Erythroblast (primary cell): ENCODE results near the gene TNFRSF14.
A peak's percentile ranks its signal among the peaks of the same experiment; 100 is the strongest.

Source experiments
- DNase-seq, 2 experiments: peaks; one replicate each; lab custom pipeline; 2025; lab: John Stamatoyannopoulos, UW
- GATA1 ChIP-seq: IDR thresholded peaks from 2 replicates; pipeline ENCODE4 v1.6.1; 2011; ENCODE audit warnings: low read depth, mild to moderate bottlenecking, control low read depth, low read length, moderate library complexity
- POLR2A ChIP-seq: IDR thresholded peaks from 2 replicates; pipeline ENCODE4 v1.6.1; 2011; ENCODE audit warnings: mild to moderate bottlenecking, low read length

The TNFRSF14 gene

DNA sequence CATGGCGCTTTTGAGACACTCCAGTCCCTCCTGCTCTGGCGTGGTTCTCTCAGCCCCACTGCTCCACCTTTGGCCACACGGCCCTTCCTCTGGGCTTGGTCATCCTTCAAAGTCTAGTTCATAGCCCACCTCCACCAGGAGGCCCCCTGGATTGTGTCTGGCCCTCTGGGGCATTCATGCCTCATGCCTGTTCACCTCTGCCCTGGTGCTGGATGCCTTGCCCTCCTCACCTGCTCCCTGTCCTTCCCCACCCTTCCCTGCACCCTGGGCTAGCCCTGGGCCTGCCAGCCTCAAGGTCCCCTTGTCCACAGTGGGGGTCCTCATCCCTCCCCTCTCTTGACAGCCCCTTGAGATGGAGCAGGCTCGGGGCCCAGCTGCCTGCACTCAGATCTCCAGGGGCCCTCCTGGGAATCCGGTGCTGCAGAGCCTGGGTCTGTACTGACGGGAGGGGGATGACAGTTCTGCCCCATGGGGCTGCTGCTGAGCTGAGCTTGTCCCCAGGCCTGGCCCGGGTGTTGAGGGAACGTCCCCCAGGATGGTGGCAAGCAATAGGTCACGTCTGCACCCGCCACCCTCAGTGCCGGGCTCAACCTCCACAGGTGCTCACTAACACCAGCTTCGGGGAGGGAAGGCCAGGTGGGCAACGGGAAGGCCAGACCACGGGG lies 48.8 kb downstream of the TNFRSF14 start:
- DNase-seq, result no peak
- TF ChIP-seq POLR2A (no peak), GATA1 (no peak)

DNA sequence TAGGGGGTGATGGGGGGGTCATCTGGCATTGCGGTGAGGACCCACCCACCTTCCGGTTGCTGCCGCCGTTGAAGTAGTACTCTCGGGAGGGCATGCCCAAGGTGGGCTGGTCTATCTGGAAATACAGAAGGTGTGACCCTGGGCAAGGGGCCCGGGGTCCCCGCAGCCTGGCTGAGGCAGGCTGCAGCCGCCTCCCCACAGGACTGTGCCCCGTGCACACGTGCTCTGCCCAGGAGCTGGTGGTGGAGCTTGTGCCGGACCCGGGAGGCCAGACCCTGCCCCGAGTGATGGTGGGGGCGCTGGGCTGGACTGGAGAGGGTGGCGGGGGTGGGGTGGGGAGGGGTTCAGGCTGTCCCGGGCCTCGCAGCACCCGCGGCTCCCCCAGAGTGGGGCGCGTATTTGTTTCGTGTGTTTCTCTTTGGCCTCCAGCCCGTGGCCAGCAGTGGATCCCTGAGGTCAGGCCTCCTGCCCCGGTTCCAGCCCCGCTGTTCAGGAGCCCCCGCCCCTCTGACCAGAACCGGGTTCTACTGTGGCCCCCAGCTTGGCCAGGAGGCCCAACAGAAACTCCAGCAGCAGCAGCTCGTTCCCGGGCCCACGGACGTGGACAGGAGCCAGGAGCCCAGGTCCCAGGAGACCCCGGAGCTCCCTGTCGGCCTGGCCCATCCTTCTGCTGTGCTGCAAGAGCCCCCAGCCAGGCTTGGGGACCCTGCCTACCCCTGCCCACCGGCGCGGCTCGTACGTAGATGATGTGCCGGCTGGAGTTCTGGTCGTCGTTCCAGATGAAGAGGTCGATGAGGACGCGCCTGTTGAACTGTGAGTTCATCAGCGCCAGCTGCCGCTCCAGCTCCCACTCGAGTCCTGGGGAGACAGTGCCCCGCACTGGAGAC lies 49.6 kb downstream of the TNFRSF14 start:
- DNase-seq, result no peak
- TF ChIP-seq GATA1 (no peak), POLR2A (no peak)

DNA sequence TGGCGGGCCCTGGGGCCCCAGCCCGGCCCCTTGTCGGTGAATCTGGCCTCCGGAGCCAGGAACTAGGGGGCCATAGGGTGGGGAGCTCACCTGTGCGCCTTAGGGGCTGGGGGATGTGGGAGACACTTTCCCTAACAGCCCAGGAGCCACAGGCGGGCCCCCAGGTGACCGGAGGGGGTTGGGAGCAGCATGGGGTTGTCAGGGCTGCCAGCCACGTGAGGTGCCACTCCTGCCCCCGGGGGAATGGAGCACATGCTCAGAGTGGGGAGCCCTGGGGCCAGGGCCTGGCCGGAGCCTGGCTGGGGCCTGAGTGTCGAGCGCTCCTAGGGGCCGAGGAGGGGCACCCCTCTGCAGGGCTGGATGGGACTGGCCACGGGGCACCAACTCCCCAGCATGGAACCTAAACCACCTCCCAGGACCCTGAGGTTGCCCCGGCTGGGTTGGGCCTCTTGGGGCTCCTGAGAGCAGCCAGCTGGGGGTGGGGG lies 50.3 kb downstream of the TNFRSF14 start:
- no peak for DNase-seq
- TF ChIP-seq GATA1 (no peak), POLR2A (no peak)

DNA sequence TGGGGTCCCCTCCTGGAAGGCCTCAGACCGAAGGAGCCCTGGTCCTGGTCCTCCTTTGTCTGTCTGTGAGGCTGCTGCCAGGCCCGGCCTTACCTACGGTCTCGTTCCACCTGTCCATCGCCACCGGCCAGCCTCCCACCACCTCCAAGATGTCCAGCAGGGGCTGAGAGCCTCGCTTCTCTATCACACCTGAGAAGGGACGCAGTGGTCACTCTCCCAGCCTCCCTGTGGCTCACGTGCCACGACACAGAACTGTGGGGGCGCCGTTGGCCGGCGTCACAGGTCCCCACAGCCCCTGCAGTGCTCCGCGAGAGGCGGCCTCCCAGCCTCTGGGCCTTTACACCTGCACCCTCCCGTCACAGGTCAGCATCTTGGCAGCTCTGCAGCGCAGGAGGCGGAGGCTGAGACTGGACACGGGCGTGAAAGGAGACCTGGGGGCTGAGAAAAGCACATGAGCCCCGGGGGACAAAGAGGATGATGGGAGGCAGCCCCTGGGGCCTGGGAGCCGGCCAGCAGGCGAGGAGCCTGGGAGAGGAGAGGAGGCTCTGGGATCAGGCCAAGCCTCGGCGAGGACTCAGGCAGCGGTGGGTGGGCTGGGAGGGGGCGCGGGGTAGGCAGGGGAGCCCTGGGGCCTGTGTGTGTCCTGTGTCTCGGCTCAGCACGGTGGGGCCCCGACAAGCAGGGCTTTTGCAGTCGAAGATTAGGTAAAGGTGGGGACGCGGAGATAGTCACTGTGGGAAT lies 50.9 kb downstream of the TNFRSF14 start:
- TF ChIP-seq POLR2A, result no peak
- no peak for TF ChIP-seq GATA1

DNA sequence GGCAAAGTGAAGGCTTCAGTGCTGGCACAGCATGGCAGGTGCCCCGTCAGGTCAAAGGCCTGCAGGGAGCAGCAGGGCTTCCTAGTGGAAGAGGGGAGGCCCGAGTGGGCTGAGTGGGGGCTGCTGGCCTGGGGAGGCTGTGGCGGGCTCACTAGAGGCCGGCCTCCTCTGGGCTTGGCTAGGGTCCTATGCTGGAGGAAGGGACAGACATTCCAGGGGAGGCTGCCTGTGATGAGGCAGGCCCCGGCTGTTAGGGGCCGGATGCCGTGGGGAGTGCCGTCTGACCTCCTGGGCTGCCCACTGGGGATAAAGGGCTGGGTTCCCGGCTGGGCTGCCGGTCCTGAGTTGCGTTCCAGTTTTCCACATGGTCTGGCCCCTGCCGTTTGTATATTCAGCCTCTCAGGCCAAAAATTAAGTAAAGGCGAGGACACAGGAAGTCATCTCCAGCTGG lies 51.5 kb downstream of the TNFRSF14 start:
- DNase-seq, result no peak
- TF ChIP-seq POLR2A, result no peak
- TF ChIP-seq GATA1, result no peak

More for the DNA sequence above, 50.9 kb downstream of the TNFRSF14 start:
- DNase-seq, result no peak

DNA sequence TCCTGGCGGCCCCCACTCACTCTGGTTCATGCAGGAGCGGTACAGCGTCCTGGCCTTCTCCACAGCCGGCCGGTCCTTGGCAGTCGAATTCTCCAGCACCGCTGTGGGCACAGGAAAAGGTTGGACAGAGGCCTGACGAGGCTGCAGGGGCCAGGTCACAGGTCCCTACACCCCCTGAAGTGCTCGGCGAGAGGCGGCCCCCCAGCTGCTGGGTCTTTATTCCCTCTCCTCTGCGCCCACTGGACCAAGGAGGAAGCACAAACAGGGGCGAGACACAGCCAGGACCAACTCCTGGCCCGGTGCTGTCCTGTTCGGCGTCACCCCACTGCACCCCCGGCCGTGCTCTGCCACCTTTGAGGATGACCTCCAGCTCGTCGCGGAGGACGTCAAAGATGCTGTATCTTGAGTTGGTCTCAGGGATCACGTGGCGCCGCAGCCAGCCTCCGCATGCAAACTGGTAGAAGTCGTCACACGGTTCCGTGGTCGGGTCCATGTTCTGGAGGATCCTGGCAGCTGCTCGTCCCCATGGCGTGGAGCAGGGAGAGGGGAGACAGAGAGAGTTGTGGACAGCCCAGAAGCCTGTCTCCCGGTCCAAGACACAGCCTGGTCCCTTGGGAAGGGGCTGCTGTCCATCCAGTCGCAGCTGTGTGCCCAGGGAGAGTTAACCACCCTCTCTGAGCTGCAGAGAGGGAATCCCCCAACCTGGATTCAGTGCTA lies 53.3 kb downstream of the TNFRSF14 start:
- no peak for DNase-seq

DNA sequence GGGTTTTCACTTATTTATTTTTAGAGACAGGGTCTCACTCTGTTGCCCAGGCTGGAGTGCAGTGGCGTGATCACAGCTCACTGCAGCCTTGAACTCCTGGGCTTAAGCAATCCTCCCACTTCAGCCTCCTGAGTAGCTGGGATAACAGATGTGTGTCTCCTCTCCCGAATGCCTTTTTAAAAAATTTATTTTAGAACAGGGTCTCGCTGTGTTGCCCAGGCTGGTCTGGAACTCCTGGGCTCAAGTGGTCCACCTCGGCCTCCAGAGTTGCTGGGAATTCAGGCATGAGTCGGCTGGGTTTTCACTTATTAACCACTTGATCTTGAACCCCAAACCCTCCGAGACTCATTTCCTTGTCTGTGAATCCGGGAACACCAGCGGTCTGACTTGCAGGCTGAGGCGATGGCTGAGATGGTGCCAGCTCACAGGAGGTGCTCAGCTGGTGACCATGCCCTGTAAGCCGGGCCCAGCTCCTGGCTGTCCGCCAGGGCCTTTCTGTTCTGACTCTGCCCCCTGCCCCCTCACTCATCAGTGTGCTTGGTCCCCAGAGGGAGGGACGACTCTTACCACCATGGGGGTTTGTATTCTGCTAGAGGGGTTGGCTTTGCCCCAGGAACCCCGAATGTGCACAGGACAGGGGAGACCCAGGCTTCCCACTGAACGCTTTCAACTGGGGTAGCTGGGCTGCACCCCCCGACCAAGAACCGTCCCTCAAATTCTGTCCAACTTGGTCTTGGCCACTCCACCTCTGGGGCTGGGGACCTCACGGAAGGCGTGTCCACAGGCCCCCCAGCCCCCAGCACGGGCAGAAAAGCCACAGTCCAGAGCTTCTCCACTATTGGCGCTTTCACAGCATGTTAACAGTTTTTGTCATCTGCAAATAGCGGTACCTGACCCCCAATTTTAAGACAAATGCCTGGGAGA lies 54.1 kb downstream of the TNFRSF14 start:
- no peak for DNase-seq
- TF ChIP-seq POLR2A (no peak), GATA1 (no peak)

More for the DNA sequence above, 53.3 kb downstream of the TNFRSF14 start:
- no peak for TF ChIP-seq POLR2A
- TF ChIP-seq GATA1, result no peak

DNA sequence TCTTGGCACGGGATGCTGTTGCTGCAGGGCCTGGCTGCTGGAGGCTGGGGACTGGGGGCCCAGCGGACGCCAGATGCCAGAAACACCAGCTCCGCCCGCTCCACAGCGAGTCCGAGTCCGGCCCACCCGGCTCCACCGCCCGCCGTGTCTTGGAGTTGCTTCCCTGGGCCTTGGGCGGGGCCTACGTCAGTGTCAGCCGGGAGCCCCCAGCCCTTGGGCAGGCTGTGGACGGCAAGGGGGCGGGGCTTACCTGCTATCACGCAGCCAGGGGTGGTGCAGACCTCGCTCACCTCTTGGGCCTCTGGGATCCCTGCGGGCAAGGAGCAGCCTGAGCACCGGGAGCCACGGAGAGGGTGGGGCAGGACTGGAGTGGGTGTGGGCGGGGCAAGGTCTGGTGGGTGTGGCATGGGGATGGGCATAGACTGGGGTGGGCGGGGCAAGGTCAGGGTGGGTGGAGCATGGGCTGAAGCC lies 54.9 kb downstream of the TNFRSF14 start:
- TF ChIP-seq GATA1 (no peak), POLR2A (no peak)
- DNase-seq, result peak; percentile 21 to 48

DNA sequence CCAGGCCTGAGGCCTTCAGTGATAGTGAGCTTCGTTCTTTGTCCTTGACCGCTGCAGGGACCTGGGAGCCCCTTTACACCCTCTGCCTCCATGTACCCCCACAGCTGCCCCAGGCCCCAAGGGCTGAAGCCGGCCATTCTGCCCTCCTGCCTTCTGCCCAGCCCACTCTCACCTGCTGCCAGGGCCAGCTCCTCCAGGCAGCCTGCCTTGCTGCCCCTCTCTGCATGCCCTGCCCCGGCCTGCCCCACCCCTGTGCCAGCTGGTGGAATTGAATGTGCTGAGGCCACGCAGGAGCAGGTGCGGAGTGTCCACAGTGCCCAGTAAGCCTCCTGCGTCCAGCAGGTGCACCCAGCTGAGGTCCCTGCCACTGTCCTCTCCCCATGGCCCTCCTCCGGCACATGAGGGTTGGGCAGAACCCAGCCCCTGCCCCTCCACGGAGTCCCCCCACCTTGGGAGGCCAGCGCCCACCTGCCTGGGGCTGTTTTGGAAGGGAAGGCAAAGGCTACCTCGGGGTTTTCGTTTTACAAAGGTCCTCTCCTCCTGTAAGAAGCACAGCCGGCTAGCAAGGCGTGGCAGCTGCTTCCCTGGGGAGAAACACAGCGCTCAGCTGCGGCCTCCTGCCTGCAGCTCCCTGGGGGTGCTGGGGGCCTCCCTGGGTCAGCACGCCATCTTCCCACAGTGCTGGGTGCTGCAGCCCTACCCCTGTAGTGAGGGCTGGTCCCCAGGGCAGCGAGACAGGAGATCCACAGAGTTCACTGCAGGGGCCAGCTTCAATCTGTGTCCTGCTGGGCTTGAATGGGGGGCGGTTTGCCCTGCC lies 55.7 kb downstream of the TNFRSF14 start:
- DNase-seq, result no peak
- TF ChIP-seq POLR2A (no peak), GATA1 (no peak)

DNA sequence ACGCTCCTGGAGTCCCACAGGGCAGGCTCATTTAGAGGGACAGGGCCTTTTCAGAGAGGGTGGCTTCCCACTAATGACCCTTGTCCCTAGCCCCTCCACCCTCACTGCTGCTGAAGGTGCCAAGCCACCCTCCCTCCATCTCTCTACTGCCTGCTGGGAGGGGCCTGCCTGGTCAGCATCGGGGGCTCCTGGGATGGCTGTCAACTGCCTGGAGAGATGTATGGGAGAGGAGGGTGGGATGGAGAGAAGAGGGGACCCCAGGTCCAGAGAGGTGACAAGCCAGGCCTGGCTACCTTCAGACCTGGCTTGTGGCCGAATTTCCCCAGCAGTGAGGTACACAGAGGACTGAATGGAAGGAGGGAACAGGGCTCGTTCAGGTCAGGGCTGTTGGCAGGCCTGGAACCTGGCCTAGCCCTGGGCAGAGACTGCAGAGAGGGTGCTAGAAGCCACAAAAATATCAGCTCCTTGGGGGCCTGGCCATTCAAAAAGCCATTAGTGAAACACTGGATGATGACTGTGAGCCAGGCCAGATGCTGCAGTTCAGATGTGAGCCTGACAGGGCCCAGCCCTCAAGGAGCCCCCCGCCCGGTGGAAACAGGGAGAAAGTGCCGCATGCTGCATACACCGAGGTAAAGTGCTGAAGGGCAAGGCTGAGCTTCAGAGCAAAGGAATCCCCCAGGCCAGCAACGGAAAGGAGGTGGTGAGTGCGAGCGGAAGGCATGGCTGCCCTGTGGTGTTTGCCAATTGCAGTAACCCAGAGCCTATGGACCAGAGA lies 56.6 kb downstream of the TNFRSF14 start:
- DNase-seq, result no peak
- TF ChIP-seq POLR2A, result no peak
- TF ChIP-seq GATA1, result no peak
